Left ventricle myocardium superior (tissue), 1 donor: Measurements from ENCODE around the gene SLC39A11. TPM values are rescaled to one million over a fixed set of nuclear protein-coding genes. Genes with fewer than 3 reads are reported as not detected.
"Not testable (repeated sequence)": the region's sequence is repeated elsewhere in the genome, so short reads cannot be mapped to it uniquely, and the experiment has no call there.

Experiments
- ATAC-seq: fragments of 200-7000 bp; cut with Tn5 transposase; one replicate; pipeline ENCODE4 v1.9.1; 2020; ENCODE audit warnings: mild to moderate bottlenecking, moderate library complexity
- DNase-seq: peaks from one replicate; pipeline ENCODE4 v3.0.0-alpha.2; 2020
- intact Hi-C: fragments of 100-400 bp; cut with micrococcal nuclease; formaldehyde crosslinking; loops from one replicate; pipeline ENCODE4 v1.11.0; 2022
- total RNA-seq: library from RNA; stranded (reverse); fragmentation: NEBNext Ultra II Directional; extraction: Animal tissue kit (Norgen Biotek cat#: 25700); gene quantifications from one replicate; pipeline ENCODE4 v1.2.1, GENCODE V29; 2021
- donor health status: DM: no; HTN: yes; CAD: no; lungs with severe emphysema.

The SLC39A11 gene
- total RNA-seq, 1 donor from 2014 or later = 5.4 TPM

GRCh38 chr17:72788950-72789585 lies 303.4 kb downstream of the SLC39A11 start:
- DNase-seq (no peak), ATAC-seq (no peak)
- intact Hi-C loops = no loop called here

- intact Hi-C loops = no loop called here
- DNase-seq (no peak), ATAC-seq (no peak)
These were observed 306.3 kb downstream of the SLC39A11 start for GRCh38 chr17:72786209-72786608.

- intact Hi-C loops = no loop called here
- no peak for ATAC-seq
- no peak for DNase-seq
These were observed 309.3 kb downstream of the SLC39A11 start for GRCh38 chr17:72782985-72783701.

DNA sequence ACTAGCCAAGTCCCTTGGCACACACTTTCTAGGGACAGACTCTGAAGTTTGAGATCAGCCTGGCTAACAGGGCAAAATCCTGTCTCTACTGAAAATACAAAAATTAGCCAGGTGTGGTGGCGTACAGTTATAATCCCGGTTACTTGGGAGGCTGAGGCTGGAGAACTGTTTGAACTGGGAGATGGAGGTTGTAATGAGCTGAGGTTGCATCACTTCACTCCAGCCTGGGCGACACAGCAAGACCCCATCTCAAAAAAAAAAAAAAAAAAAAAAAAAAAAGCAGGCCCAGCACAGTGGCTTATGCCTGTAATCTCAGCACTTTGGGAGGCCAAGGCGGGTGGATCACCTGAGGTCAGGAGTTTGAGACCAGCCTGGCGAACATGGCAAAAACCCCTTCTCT lies 310.1 kb downstream of the SLC39A11 start:
- DNase-seq, intact Hi-C loops, ATAC-seq: not testable (repeated sequence)

DNA sequence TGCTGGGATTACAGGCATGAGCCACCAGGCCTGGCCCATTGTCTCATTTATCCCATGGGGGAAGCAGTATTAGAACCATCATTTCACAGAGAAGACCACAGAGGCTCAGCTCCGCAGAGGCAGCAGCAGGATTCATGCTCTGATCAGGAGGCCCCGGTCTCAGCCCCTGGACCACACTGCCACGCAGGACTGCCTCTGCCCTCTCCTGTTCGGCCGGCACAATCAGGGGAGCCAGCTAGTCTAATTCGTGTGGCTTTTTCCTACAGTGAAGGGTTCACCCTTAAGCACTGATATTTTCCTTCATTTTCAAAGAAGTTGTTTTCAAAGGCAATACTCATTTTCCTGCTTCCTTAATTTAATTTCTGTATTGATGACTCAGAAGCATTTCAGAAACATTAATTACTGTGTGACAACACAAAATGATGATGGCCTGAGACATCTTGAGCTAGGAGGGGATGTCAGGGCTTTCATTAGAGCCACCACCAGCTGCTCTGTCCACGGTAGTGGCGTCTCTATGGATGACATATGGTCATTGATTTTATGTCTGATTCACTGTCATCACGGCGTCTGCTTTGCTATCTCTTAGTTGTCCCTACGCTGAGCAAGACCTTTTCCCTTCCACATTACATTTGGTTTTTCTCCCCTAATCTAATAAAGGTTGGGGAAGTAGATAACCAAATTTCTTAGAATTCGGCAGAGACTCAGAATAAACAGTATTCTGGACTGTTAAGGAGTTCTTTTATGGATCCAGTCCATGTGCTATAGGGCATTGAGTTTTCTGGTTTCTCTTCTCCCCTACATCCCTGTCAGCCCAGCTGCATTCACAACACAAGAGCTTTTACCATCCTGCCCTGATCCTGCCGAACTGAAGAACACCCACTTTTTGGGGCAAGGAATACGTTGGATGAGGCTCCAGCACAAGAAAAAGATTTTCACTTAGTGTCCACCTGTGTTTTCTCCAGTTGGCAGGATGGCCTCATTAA lies 314.0 kb downstream of the SLC39A11 start:
- ATAC-seq = no peak
- DNase-seq = no peak
- intact Hi-C loops = no loop called here

GRCh38 chr17:72775919-72776318 lies 316.6 kb downstream of the SLC39A11 start:
- ATAC-seq = no peak
- DNase-seq = no peak

GRCh38 chr17:72775237-72775636 lies 317.3 kb downstream of the SLC39A11 start:
- DNase-seq (no peak), ATAC-seq (no peak)
- intact Hi-C loops = no loop called here

More at GRCh38 chr17:72775919-72776318, 316.6 kb downstream of the SLC39A11 start:
- intact Hi-C loops = no loop called here

- intact Hi-C loops = no loop called here
- ATAC-seq = no peak
- no peak for DNase-seq
These were observed 318.3 kb downstream of the SLC39A11 start for GRCh38 chr17:72774236-72774635.

GRCh38 chr17:72773225-72773624 lies 319.3 kb downstream of the SLC39A11 start:
- intact Hi-C loops, DNase-seq, ATAC-seq: not testable (repeated sequence)

GRCh38 chr17:72772331-72772821 lies 320.1 kb downstream of the SLC39A11 start:
- intact Hi-C loops = no loop called here
- ATAC-seq (no peak), DNase-seq (no peak)

- intact Hi-C loops = no loop called here
- DNase-seq (no peak), ATAC-seq (no peak)
These were observed 320.8 kb downstream of the SLC39A11 start for GRCh38 chr17:72771734-72772133.

GRCh38 chr17:72766761-72767356 lies 325.6 kb downstream of the SLC39A11 start:
- intact Hi-C loops = no loop called here
- ATAC-seq = no peak
- DNase-seq = no peak

DNA sequence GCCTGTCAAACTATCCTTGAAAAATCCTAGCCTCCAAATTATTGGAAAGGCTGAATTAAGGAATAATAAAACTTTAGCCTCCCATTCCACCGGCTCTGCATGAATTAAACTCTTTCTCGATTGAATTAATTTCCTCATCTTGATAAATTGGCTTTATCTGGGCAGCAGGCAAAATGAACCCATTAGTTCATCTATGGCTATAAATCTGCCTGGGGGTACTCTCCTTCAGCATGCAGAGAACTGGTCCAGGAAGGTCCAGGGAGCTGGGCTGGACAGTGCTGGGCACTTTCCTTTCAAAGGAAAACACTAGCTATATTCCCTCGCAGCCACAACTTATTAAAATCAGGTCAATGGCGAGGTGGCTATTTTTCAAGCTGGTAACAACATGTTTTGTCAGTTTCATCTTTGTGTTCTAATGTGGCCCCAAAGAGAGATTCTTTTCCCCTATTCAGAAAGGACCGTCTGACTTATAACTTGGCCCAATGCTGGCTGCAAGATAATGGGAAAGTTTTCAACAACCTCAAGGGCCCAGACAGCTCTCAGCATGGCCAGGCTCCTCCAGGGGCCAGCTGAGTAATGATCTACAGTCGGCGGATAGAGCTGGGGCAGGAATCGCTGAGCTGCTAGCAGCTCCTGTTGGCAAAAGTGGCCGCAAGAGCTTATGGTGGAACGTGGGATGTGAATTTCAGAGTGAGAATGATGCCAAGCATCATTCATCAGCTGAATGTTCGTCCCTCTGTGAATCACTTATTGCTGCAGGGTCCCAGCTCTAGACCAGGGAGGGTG lies 326.9 kb downstream of the SLC39A11 start:
- DNase-seq = no peak
- intact Hi-C loops = no loop called here
- ATAC-seq = no peak

DNA sequence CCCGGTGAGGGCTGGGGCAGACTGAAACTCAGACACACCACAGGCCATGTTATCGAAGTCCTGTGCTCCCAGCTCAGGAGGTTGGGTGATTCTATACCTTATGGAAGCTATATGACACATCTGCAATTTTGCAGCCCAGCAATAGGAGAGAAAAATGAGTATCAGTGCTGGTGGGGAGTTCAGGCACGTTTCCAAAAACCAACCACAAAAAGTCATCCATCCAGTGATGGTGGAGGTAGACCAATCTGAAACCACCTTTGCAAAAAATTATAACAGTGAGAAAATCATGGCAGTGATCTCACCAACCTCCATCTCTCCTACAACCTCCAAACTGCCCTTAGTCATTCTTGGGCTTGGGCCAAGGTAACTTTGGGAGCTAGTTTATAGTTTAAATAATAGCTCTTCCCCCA lies 327.9 kb downstream of the SLC39A11 start:
- intact Hi-C loops = no loop called here
- ATAC-seq = no peak
- no peak for DNase-seq

DNA sequence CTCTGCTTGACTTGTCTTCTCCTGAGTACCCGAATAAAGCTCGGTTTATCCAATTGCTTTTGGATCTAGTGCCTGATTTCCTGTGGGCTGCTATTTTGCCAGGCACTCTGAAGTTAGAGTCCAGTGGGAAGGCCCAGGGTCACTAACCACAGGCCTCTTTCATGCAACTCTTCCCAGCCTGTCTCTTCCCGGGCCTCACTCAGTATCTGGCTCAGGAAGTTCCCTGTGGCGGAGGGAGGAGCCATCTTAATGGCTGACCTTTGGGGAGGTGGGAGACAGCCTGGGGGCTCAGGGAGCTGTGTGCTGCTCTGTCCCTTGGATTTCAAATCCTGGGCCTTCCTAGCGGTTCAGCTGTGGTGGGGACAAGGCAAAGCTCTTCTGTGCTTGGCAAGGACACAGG lies 328.5 kb downstream of the SLC39A11 start:
- no peak for ATAC-seq
- intact Hi-C loops = no loop called here
- no peak for DNase-seq

- intact Hi-C loops, DNase-seq, ATAC-seq: not testable (repeated sequence)
These were observed 330.5 kb downstream of the SLC39A11 start for GRCh38 chr17:72761893-72762575.

GRCh38 chr17:72761431-72761830 lies 331.1 kb downstream of the SLC39A11 start:
- no peak for ATAC-seq
- intact Hi-C loops = no loop called here
- DNase-seq = no peak

- DNase-seq = no peak
- ATAC-seq = no peak
- intact Hi-C loops = no loop called here
These were observed 332.1 kb downstream of the SLC39A11 start for GRCh38 chr17:72760368-72760767.
